Measurements from ENCODE around the gene EDAR.

EDAR gene

DNA sequence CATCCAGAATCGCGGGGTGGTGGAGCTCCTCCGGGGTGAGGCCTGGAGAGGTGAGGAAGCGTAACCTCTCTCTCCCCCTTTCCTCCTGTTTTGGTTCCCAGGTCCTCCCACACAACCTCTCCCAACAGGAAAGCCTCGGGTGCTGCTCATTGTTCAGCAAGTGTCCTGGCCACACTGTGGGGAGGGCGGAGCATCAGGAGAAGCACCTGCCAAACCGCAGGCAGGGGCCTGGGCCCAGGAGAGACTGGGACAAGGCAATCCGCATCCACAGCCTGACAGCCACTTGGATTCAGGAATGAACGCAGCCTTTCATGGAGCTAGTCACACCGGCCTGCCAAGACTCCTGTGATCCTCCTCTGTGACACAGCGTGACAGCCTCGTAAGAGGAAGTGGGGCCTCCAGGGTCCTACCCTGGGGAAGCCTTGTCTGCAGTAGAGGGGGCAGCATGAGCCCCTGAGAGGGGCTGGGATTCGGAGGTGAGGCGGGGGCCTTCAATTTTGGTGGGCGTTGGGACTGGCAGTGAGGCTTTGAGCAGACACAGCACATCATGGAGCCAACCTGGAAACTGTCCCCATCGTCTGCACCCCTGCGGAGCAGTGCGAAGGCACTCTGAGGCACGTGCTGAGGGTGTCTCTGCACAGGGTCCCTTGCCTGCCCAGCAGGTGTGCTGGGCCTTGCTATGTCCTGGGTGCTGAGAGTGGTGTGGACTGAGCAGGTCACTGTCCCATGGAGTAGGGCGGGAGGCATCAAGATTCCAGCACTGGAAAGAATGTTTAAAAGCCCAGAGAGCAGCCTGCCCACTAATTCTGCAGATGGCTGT lies 62.2 kb downstream of the EDAR start:
- no peak overlapping the region for H3K4me3 ChIP-seq (ENCODE audit: low read depth in 1 of 2, low read length in 2 of 2)
- H3K27ac ChIP-seq (ENCODE audit: low read depth, low read length): no peak overlapping the region
- no peaks in the 10 kb centered on the region for H3K36me3 ChIP-seq (ENCODE audit: insufficient read depth, low read length)
- no peaks in the 10 kb centered on the region for H3K27me3 ChIP-seq (ENCODE audit: control insufficient read depth in 1 of 2, insufficient read depth in 2 of 2, low read length in 2 of 2)
- no peaks in the 10 kb centered on the region for H3K9me3 ChIP-seq (ENCODE audit: low read length)
- H3K9ac ChIP-seq (ENCODE audit: low read length): no peak overlapping the region
- peaks cover 44% of the 10 kb centered on the region for H3K4me1 ChIP-seq (ENCODE audit: insufficient read depth, low read length)

- H3K9ac ChIP-seq (ENCODE audit: low read length): no peak overlapping the region
- peaks cover 47% of the 10 kb centered on the region for H3K4me1 ChIP-seq (ENCODE audit: insufficient read depth, low read length)
- no peak overlapping the region for H3K4me3 ChIP-seq (ENCODE audit: low read depth in 1 of 2, low read length in 2 of 2)
- no peaks in the 10 kb centered on the region for H3K27me3 ChIP-seq (ENCODE audit: control insufficient read depth in 1 of 2, insufficient read depth in 2 of 2, low read length in 2 of 2)
- no peaks in the 10 kb centered on the region for H3K36me3 ChIP-seq (ENCODE audit: insufficient read depth, low read length)
- H3K27ac ChIP-seq (ENCODE audit: low read depth, low read length): no peak overlapping the region
- H3K9me3 ChIP-seq (ENCODE audit: low read length): no peaks in the 10 kb centered on the region
Measured at GRCh38 chr2:108925735-108926134, 63.3 kb downstream of the EDAR start.

DNA sequence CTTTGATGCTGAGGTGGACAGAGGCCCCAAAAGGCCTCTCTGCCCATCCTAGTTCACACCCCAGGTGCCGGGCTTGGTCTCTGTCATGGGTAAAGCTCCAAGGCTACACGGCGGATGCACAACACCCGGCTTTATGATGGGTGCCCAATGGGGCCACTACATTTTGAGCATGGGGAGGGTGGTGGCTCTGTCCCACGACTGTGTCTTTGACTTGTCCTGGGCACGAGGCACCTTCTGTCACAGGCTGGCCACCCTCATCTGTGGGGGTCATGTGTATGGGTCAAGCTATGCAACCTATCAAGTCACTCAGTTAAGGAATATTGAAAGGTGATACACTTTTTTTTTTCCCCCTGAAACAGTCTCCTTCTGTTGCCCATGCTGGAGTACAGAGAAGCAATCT lies 63.7 kb downstream of the EDAR start:
- H3K9me3 ChIP-seq (ENCODE audit: low read length): no peaks in the 10 kb centered on the region
- H3K4me1 ChIP-seq (ENCODE audit: insufficient read depth, low read length): peaks cover 47% of the 10 kb centered on the region
- H3K27me3 ChIP-seq (ENCODE audit: control insufficient read depth in 1 of 2, insufficient read depth in 2 of 2, low read length in 2 of 2): no peaks in the 10 kb centered on the region
- no peak overlapping the region for H3K9ac ChIP-seq (ENCODE audit: low read length)
- H3K36me3 ChIP-seq (ENCODE audit: insufficient read depth, low read length): no peaks in the 10 kb centered on the region
- no peak overlapping the region for H3K4me3 ChIP-seq (ENCODE audit: low read depth in 1 of 2, low read length in 2 of 2)
- peak overlapping the region; percentile 74 for H3K27ac ChIP-seq (ENCODE audit: low read depth, low read length)

DNA sequence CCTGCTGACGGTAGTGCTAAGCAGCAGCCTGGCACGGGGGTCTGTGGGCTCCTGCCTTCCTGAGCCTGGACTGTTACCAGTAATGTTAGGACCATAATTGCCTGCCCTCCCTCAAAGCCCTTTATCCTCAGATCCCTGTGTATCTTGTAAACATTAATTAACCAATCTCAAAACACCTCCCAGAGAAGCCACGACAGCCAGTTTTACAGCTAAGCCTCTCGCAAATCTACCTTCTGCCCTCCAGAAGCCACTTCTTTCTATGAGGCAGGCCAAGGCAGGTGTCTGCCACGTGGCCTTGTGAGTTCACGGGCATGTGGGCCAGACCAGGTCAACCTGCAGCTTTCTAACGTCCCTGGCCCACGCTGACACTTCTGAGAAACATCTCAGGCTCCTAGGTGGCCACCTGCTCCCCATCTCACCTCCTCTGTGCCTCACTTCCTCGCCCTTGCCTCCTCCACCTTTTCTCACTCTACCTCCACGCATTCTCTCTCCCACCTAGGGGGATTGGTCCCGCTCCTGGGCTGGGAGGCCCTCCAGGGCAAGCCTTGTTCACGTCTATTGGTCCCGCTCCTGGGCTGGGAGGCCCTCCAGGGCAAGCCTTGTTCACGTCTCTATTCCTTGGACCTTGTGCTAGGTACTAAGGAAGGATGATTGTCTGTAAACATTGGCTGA lies 64.3 kb downstream of the EDAR start:
- Histone ChIP-seq H3K9ac (ENCODE audit: low read length) (no peak overlapping the region), H3K9me3 (ENCODE audit: low read length) (no peaks in the 10 kb centered on the region), H3K36me3 (ENCODE audit: insufficient read depth, low read length) (no peaks in the 10 kb centered on the region), H3K27ac (ENCODE audit: low read depth, low read length) (peak overlapping the region; percentile 74), H3K27me3 (ENCODE audit: control insufficient read depth in 1 of 2, insufficient read depth in 2 of 2, low read length in 2 of 2) (no peaks in the 10 kb centered on the region), H3K4me1 (ENCODE audit: insufficient read depth, low read length) (peaks cover 47% of the 10 kb centered on the region), H3K4me3 (ENCODE audit: low read depth in 1 of 2, low read length in 2 of 2) (no peak overlapping the region)

- Histone ChIP-seq H3K36me3 (ENCODE audit: insufficient read depth, low read length) (no peaks in the 10 kb centered on the region), H3K4me3 (ENCODE audit: low read depth in 1 of 2, low read length in 2 of 2) (no peak overlapping the region), H3K4me1 (ENCODE audit: insufficient read depth, low read length) (peaks cover 47% of the 10 kb centered on the region), H3K9ac (ENCODE audit: low read length) (no peak overlapping the region), H3K27me3 (ENCODE audit: control insufficient read depth in 1 of 2, insufficient read depth in 2 of 2, low read length in 2 of 2) (no peaks in the 10 kb centered on the region), H3K9me3 (ENCODE audit: low read length) (no peaks in the 10 kb centered on the region), H3K27ac (ENCODE audit: low read depth, low read length) (peak overlapping the region; percentile 74)
Measured at GRCh38 chr2:108923736-108924579, 65.1 kb downstream of the EDAR start.

GRCh38 chr2:108923019-108923700 lies 65.9 kb downstream of the EDAR start:
- Histone ChIP-seq H3K36me3 (ENCODE audit: insufficient read depth, low read length) (no peaks in the 10 kb centered on the region), H3K27ac (ENCODE audit: low read depth, low read length) (peak overlapping the region; percentile 74), H3K4me3 (ENCODE audit: low read depth in 1 of 2, low read length in 2 of 2) (no peak overlapping the region), H3K27me3 (ENCODE audit: control insufficient read depth in 1 of 2, insufficient read depth in 2 of 2, low read length in 2 of 2) (no peaks in the 10 kb centered on the region), H3K4me1 (ENCODE audit: insufficient read depth, low read length) (peaks cover 47% of the 10 kb centered on the region), H3K9ac (ENCODE audit: low read length) (no peak overlapping the region), H3K9me3 (ENCODE audit: low read length) (no peaks in the 10 kb centered on the region)

DNA sequence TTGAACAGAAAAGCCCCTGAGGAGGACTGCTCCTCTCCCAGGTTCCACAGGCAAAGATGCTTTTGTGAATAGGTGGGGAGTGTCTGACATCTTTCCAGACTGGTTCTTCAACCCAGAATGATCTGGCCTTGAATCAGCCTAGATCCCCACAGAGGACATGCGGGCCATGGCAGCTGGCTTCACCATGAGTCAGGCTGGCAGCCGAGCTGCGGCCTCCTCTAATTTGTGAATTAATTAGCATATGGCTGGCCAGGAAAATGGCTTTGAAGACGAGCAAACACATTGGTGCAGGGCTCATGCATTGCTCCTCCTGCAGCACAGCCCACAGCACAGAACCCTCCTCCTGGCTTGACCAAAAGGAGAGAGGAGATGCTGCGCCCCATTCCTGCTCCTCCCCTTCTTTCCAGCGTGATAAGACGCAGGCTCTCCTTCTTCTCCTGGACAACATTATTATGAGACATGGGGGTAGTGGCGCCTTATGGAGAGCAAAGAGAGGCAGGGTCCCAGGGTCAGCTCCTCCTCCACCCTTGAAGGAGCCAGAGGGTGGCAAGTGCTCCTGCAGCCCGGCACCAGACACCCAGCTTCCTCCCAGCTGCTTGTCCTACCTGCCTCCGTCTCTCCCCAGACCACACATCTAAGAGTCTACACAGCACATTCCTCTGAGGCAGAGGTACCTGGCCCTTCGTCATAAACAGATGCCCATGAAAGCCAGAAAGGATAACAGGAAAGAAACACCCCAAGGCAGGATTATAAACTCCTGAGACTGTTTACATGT lies 66.7 kb downstream of the EDAR start:
- Histone ChIP-seq H3K36me3 (ENCODE audit: insufficient read depth, low read length) (no peaks in the 10 kb centered on the region), H3K27ac (ENCODE audit: low read depth, low read length) (no peak overlapping the region), H3K4me3 (ENCODE audit: low read depth in 1 of 2, low read length in 2 of 2) (no peak overlapping the region), H3K9ac (ENCODE audit: low read length) (no peak overlapping the region), H3K4me1 (ENCODE audit: insufficient read depth, low read length) (peaks cover 56% of the 10 kb centered on the region), H3K9me3 (ENCODE audit: low read length) (no peaks in the 10 kb centered on the region), H3K27me3 (ENCODE audit: control insufficient read depth in 1 of 2, insufficient read depth in 2 of 2, low read length in 2 of 2) (no peaks in the 10 kb centered on the region)

DNA sequence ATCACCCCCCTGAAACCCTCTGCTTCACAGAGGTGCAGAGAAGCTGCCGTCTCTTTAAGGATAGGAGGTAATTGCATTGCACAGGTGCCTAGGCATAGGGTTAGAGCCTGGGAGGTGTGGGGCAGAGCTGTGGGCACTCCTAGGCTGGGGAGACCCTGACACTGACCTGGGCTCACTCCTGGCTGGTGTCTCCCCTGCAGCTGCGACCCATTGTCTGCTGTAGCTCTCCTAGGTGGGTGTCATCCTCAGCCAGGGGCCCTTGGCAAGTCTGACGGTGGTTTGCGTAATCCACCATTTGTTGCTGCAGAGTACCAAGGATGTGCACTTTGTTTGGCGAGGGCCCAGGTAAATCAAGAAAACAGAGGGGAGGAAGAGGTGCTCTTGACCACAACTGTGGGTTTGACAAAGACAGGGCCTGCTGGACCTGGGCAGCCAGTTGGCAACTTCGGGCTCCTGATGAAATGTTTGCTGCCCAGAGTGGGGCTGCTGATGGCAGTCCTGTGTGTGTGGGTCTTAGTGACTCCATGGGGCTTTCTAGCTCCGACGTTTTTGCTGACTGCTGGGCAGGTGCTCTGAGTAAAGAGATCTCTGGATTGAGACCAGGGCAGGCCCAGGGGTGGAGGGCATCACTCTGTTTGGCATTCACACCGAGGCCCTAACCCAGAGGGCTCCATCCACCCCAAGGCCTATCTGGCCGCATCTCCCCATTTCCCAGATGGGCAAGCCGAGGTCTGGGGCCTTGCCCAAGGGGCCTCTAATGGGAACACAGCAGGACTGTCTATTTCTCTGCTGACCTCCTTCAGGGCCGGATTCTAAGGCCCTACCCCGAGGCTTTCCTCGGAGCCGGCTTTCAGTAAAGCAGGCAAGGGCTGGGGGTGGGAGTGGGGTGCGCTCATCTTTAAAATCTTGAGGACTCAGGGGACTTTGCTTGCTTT lies 67.7 kb downstream of the EDAR start:
- Histone ChIP-seq H3K4me3 (ENCODE audit: low read depth in 1 of 2, low read length in 2 of 2) (no peak overlapping the region), H3K4me1 (ENCODE audit: insufficient read depth, low read length) (peaks cover 65% of the 10 kb centered on the region)

DNA sequence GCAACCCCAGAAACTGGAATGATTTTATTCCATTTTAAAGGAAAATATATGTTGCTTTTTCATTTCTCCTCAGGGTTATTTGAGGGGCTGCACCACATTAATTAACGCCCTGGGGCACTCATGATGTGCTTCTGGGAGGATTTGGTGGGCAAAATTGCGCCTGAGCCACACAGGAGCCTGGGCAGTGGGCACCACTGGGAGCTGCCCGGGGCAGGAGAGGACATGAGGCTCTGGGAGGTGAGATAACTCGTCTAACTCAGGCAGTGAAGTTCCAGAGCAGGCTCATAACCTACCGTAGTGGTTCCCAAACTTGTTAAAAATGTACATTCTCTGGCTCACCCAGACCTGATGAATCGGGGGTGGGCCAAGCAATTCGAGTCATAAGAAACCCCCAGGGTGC lies 68.3 kb downstream of the EDAR start:
- Histone ChIP-seq H3K4me3 (ENCODE audit: low read depth in 1 of 2, low read length in 2 of 2) (no peak overlapping the region), H3K27ac (ENCODE audit: low read depth, low read length) (no peak overlapping the region), H3K36me3 (ENCODE audit: insufficient read depth, low read length) (no peaks in the 10 kb centered on the region), H3K4me1 (ENCODE audit: insufficient read depth, low read length) (peaks cover 58% of the 10 kb centered on the region), H3K9ac (ENCODE audit: low read length) (no peak overlapping the region), H3K9me3 (ENCODE audit: low read length) (no peaks in the 10 kb centered on the region), H3K27me3 (ENCODE audit: control insufficient read depth in 1 of 2, insufficient read depth in 2 of 2, low read length in 2 of 2) (no peaks in the 10 kb centered on the region)

More for the DNA sequence above, 67.7 kb downstream of the EDAR start:
- no peak overlapping the region for H3K9ac ChIP-seq (ENCODE audit: low read length)
- H3K9me3 ChIP-seq (ENCODE audit: low read length): no peaks in the 10 kb centered on the region
- no peaks in the 10 kb centered on the region for H3K27me3 ChIP-seq (ENCODE audit: control insufficient read depth in 1 of 2, insufficient read depth in 2 of 2, low read length in 2 of 2)
- H3K36me3 ChIP-seq (ENCODE audit: insufficient read depth, low read length): no peaks in the 10 kb centered on the region
- no peak overlapping the region for H3K27ac ChIP-seq (ENCODE audit: low read depth, low read length)

Data from muscle layer of colon (tissue), 2 donors.